ENCODE measurements around the gene CDIPT. TPM values are rescaled to one million over a fixed set of nuclear protein-coding genes. Genes with fewer than 3 reads are reported as not detected.

CDIPT gene
- total and polyA plus RNA-seq, 2 of the 4 experiments (the other 2 are of a cell fraction), result 47.1 to 100 TPM

Small RNAs within 50 kb of the gene (microRNA-seq; reads per million reads assigned to microRNA genes)
- gene AC009133.6 (ENCODE audit: insufficient read depth, insufficient read length), result not detected
- gene AC120114.4 (ENCODE audit: insufficient read depth, insufficient read length), result not detected

Small RNAs within 50 kb of the gene (small RNA-seq; reads per million reads assigned to genes)
- gene AC009133.6 (0 reads per million in 5 experiments), gene AC120114.4 (0 reads per million in 5 experiments)

Other genes with a start within 250 kb of the CDIPT start
- gene SPN, start 200.0 kb downstream of the CDIPT start, total RNA-seq (2012; rRNA removed), result not detected in 2 replicates
- gene SPN, start 200.0 kb downstream of the CDIPT start, polyA plus RNA-seq (2012; rRNA removed), result not detected in 2 replicates
- gene QPRT, start 184.0 kb downstream of the CDIPT start, total RNA-seq (2012; rRNA removed), result 3.4 and 3.6 TPM in 2 replicates
- gene QPRT, start 184.0 kb downstream of the CDIPT start, polyA plus RNA-seq (2012; rRNA removed), result 6.3 and 6.8 TPM in 2 replicates
- gene C16orf54, start 117.2 kb downstream of the CDIPT start, total RNA-seq (2012; rRNA removed), result not detected in 2 replicates
- gene C16orf54, start 117.2 kb downstream of the CDIPT start, polyA plus RNA-seq (2012; rRNA removed), result not detected in 2 replicates
- gene ZG16, start 85.0 kb downstream of the CDIPT start, total RNA-seq (2012; rRNA removed), result not detected in 2 replicates
- gene ZG16, start 85.0 kb downstream of the CDIPT start, polyA plus RNA-seq (2012; rRNA removed), result not detected in 2 replicates
- 40.8 and 43.0 TPM in 2 replicates for gene KIF22, start 72.5 kb downstream of the CDIPT start, total RNA-seq (2012; rRNA removed)
- 65.1 and 66.0 TPM in 2 replicates for gene KIF22, start 72.5 kb downstream of the CDIPT start, polyA plus RNA-seq (2012; rRNA removed)
- 113 and 127 TPM in 2 replicates for gene MAZ, start 56.7 kb downstream of the CDIPT start, total RNA-seq (2012; rRNA removed)
- gene MAZ, start 56.7 kb downstream of the CDIPT start, polyA plus RNA-seq (2012; rRNA removed), result 124 and 138 TPM in 2 replicates
- gene PRRT2, start 51.0 kb downstream of the CDIPT start, total RNA-seq (2012; rRNA removed), result 0.90 and 1.4 TPM in 2 replicates
- 10.5 and 10.7 TPM in 2 replicates for gene PRRT2, start 51.0 kb downstream of the CDIPT start, polyA plus RNA-seq (2012; rRNA removed)
- gene PAGR1, start 47.1 kb downstream of the CDIPT start, total RNA-seq (2012; rRNA removed), result 10.6 and 15.3 TPM in 2 replicates
- gene PAGR1, start 47.1 kb downstream of the CDIPT start, polyA plus RNA-seq (2012; rRNA removed), result 22.1 and 26.4 TPM in 2 replicates
- 221 and 319 TPM in 2 replicates for gene MVP, start 42.8 kb downstream of the CDIPT start, total RNA-seq (2012; rRNA removed)
- gene MVP, start 42.8 kb downstream of the CDIPT start, polyA plus RNA-seq (2012; rRNA removed), result 204 and 231 TPM in 2 replicates
- gene SEZ6L2, start 36.3 kb upstream of the CDIPT start, total RNA-seq (2012; rRNA removed), result 0.72 and 0.83 TPM in 2 replicates
- gene SEZ6L2, start 36.3 kb upstream of the CDIPT start, polyA plus RNA-seq (2012; rRNA removed), result 10.0 and 10.5 TPM in 2 replicates
- 4.1 and 4.2 TPM in 2 replicates for gene ASPHD1, start 37.3 kb upstream of the CDIPT start, total RNA-seq (2012; rRNA removed)
- gene ASPHD1, start 37.3 kb upstream of the CDIPT start, polyA plus RNA-seq (2012; rRNA removed), result 14.5 and 15.7 TPM in 2 replicates
- 3.1 and 4.1 TPM in 2 replicates for gene KCTD13, start 63.0 kb upstream of the CDIPT start, total RNA-seq (2012; rRNA removed)
- 20.7 and 22.2 TPM in 2 replicates for gene KCTD13, start 63.0 kb upstream of the CDIPT start, polyA plus RNA-seq (2012; rRNA removed)
- gene TMEM219, start 98.9 kb upstream of the CDIPT start, total RNA-seq (2012; rRNA removed), result 44.2 and 47.0 TPM in 2 replicates
- 94.3 and 95.3 TPM in 2 replicates for gene TMEM219, start 98.9 kb upstream of the CDIPT start, polyA plus RNA-seq (2012; rRNA removed)
- gene TAOK2, start 110.6 kb upstream of the CDIPT start, total RNA-seq (2012; rRNA removed), result 31.7 and 32.8 TPM in 2 replicates
- gene TAOK2, start 110.6 kb upstream of the CDIPT start, polyA plus RNA-seq (2012; rRNA removed), result 23.0 and 26.4 TPM in 2 replicates
- 5.0 and 5.8 TPM in 2 replicates for gene HIRIP3, start 132.4 kb upstream of the CDIPT start, total RNA-seq (2012; rRNA removed)
- gene HIRIP3, start 132.4 kb upstream of the CDIPT start, polyA plus RNA-seq (2012; rRNA removed), result 10.5 and 13.7 TPM in 2 replicates
- gene INO80E, start 133.0 kb upstream of the CDIPT start, total RNA-seq (2012; rRNA removed), result 42.1 and 42.8 TPM in 2 replicates
- 40.9 and 46.5 TPM in 2 replicates for gene INO80E, start 133.0 kb upstream of the CDIPT start, polyA plus RNA-seq (2012; rRNA removed)
- under 0.01 TPM in 1 of 2 replicates, not detected in the other for gene DOC2A, start 147.8 kb upstream of the CDIPT start, total RNA-seq (2012; rRNA removed)
- gene DOC2A, start 147.8 kb upstream of the CDIPT start, polyA plus RNA-seq (2012; rRNA removed), result 0.48 and 0.50 TPM in 2 replicates
- gene C16orf92, start 160.0 kb upstream of the CDIPT start, total RNA-seq (2012; rRNA removed), result not detected in 2 replicates
- gene C16orf92, start 160.0 kb upstream of the CDIPT start, polyA plus RNA-seq (2012; rRNA removed), result not detected in 2 replicates
- not detected in 2 replicates for gene TLCD3B, start 168.0 kb upstream of the CDIPT start, total RNA-seq (2012; rRNA removed)
- gene TLCD3B, start 168.0 kb upstream of the CDIPT start, polyA plus RNA-seq (2012; rRNA removed), result 0.14 and 0.19 TPM in 2 replicates
- 1,576 and 1,697 TPM in 2 replicates for gene ALDOA, start 202.5 kb upstream of the CDIPT start, total RNA-seq (2012; rRNA removed)
- 1,990 and 2,139 TPM in 2 replicates for gene ALDOA, start 202.5 kb upstream of the CDIPT start, polyA plus RNA-seq (2012; rRNA removed)
- 209 and 222 TPM in 2 replicates for gene PPP4C, start 212.8 kb upstream of the CDIPT start, total RNA-seq (2012; rRNA removed)
- gene PPP4C, start 212.8 kb upstream of the CDIPT start, polyA plus RNA-seq (2012; rRNA removed), result 200 and 202 TPM in 2 replicates
- not detected in 2 replicates for gene TBX6, start 228.7 kb upstream of the CDIPT start, total RNA-seq (2012; rRNA removed)
- gene TBX6, start 228.7 kb upstream of the CDIPT start, polyA plus RNA-seq (2012; rRNA removed), result 0.06 and 0.10 TPM in 2 replicates
- 1.1 and 3.1 TPM in 2 replicates for gene YPEL3, start 233.0 kb upstream of the CDIPT start, total RNA-seq (2012; rRNA removed)
- gene YPEL3, start 233.0 kb upstream of the CDIPT start, polyA plus RNA-seq (2012; rRNA removed), result 25.6 and 33.3 TPM in 2 replicates

Data from IMR-90 (cell line).